Hematopoietic multipotent progenitor cell treated with erythropoietin and hydrocortisone succinate and interleukin-3 and kit ligand, for 8 days (in vitro differentiated cells): ENCODE results near the gene ALG3.

Experiments used
- DNase-seq: peaks from one replicate; pipeline ENCODE4 v3.0.0-alpha.2; 2015

The ALG3 gene

DNA sequence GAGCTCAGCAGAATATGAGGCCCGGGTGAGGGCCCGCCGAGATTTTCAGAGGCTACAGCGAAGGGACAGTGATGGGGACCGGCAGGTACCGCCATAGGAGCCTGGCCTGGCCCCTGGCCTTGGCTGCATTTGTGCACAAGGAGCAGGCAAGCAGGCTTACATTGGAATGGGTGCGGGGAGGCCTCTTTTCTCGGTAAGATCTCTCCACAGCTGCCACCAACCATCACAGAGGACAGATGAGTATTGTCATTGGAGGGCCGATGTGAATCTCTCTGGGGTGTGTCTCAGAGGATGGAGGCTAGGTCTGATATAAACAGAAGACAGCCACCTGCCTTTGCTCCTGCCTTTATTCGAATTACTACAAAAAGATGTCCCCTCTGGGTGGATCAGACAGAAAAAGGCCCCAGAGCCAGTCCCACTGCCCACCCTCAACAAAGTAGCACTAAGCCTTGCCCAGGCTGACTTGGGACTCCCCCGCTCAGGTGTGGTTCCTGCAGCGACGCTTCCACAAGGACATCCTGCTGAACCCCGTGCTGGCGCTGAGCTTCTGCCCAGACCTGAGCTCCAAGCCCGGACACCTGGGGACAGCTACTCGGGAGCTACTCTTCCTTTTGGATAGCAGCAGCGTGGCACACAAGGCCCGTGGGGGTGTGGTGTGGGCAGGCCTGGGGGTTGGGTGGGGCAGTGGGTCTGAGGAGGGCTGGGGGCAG lies 13.9 kb downstream of the ALG3 start:
- no peak for DNase-seq

GRCh38 chr3:184234224-184234623 lies 14.5 kb downstream of the ALG3 start:
- DNase-seq: peak; percentile 62

- DNase-seq: no peak
These were observed 15.5 kb downstream of the ALG3 start for GRCh38 chr3:184233127-184233843.

GRCh38 chr3:184231671-184232070 lies 17.1 kb downstream of the ALG3 start:
- DNase-seq: no peak

GRCh38 chr3:184230603-184231528 lies 17.9 kb downstream of the ALG3 start:
- no peak for DNase-seq

DNA sequence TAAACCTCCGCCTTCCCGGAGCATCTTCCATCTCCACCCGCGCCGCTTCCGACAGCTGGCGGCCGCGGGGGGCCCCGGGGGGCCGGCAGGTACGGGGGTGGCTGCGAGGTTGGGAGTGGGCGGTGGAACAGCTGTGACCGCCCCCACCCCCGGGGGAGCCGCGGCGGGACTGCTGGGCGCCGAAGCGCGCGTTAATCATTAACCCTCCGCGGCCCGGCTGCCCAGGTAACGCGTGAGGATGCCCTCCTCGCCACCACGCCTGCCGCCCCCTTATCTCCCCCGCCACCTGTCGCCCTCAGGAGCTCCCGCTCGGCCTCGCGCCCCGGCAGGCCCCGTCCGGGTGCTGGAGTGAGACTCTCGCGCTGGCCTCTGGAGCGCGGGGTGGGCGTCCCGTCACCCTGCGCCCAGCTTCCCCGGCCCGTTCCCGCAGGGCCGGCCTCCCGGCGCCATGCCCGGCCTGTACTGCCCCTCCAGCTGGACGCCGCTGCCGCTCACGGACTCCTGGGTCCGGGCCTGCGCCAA lies 18.6 kb downstream of the ALG3 start:
- peak; percentile 38 for DNase-seq

- peak; percentile 65 for DNase-seq
These were observed 19.2 kb downstream of the ALG3 start, which contains the start of gene VWA5B2 for GRCh38 chr3:184229394-184230080. Gene VWA5B2 (plus strand): TSS chr3:184229585. CDS start chr3:184230529, 944 bp downstream.

DNA sequence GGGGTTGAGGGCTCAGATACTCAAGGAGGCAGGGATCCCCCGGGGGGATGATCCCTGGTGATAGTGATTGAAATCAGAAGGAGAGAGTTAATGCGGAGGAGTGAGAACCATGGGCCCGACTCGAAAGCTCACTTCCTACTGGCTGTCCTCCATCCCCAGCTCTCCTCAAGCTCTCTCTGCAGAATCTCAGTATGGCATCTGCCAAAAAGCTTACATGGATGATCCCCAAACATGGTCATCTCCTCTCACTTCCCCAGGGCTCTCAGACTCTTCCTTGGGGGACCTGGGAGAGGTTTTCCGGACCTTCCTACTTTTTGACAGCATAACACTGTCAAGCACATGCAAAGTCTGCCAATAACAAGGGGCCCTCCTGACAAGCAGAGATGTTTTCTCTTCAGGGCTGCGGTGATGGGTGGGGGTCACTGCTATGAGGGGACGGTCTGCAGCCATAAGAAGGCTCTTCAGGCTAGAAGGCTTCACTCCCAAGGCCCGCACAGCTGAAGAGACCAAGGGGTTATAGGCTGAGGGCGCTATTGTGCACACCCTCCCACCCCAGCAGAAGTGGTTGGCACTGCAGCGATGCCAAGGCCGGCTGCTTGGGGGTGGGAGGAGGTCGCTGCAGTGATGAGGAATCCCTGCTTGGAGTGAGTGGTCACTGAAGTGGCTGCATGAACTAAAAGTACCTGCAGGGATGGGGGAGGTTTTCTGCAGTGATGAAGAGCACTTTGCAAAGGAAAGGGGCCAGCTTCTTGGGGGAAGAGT lies 20.2 kb downstream of the ALG3 start:
- no peak for DNase-seq

- peak; percentile 59 for DNase-seq
These were observed 21.3 kb downstream of the ALG3 start for GRCh38 chr3:184227481-184227935.

DNA sequence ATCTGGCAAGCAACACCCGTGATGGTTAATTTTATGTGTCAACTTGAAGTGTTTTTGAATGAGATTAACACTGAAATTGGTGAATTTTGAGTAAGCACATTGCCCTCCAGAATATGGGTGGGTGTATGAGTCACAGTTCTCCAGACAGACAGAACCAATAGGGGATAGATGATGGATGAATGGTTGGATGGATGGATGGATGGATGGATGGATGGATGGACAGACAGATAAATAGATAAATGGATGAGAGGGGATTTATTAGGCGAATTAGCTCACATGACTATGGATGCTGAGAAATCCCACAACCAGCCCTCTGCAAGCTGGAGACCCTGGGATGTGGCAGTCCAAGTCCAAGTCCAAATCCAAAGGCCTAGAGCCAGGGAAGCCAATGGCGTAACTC lies 24.8 kb downstream of the ALG3 start:
- DNase-seq: no peak

GRCh38 chr3:184222521-184222920 lies 26.2 kb downstream of the ALG3 start:
- DNase-seq: no peak

GRCh38 chr3:184218814-184219213 lies 29.9 kb downstream of the ALG3 start:
- DNase-seq: no peak

- no peak for DNase-seq
These were observed 37.0 kb downstream of the ALG3 start for GRCh38 chr3:184211718-184212117.

DNA sequence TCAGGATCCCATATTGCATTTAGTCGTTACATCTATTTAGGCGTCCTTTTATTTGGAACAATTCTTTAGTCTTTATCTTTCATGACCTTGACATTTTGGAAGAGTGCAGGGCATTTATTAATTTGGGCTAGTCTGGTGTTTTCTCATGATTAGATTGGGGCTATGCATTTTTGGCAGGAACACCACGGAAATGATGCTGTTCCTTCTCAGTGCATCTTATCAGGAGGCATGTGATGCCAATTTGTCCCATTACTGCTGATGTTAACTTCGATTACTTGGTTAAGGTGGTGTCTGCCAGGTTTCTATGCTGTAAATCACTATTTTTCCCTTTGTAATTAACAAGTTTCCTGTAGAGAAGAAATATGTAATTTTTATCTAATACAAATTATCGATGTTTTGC lies 37.5 kb downstream of the ALG3 start:
- peak; percentile 70 for DNase-seq

DNA sequence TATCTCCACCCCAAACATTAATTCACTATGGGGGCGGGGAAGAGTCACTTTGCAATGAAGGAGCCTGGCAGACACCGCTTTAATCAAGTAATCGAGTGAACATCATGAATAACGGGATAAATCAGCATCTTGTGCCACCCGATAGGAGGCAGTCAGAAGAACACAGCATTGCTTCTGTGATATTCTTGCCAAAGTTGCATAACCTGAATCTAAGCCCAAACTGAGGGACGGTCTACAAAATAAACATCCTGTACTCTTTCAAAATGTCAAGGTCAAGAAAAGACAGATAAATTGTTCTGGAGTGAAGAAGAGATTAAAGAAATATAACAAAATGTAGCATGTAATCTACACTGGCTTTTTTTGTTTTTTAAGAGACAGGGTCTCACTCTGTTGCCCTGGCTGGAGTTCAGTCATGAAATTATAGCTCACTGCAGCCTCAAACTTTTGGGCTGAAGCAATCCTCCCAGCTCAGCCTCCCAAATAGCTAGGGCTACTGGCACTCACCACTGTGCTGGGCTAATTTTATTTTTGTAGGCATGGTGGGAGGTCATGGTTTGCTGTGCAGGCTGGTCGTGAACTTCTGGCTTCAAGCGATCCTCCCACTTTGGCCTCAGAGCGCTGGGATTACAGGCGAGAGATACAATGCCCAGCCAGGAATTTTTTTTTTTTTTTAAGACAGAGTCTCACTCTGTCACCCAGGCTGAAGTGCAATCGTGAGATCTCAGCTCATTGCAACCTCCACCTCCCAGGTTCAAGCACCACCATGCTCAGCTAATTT lies 39.4 kb downstream of the ALG3 start:
- no peak for DNase-seq

DNA sequence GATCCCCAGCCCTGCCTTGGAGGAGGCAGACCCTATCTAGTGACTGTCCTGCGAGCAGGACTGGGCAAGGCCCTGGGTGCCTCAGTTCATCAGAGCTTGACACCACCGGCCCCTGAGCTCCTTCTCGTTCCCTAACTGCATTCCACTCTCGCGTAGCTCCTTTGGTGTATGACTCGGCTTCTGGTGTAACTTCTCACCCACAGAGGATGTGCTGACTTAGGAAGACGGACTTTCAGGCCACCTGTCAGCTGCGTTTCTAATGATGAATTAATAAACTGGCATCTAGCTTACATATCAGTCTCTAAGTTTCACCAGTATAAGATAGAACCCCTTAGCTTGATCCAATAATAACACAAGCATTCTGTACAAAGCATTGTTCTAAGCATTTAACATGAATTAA lies 45.2 kb downstream of the ALG3 start:
- DNase-seq: no peak

GRCh38 chr3:184200825-184201224 lies 47.9 kb downstream of the ALG3 start:
- DNase-seq: no peak

DNA sequence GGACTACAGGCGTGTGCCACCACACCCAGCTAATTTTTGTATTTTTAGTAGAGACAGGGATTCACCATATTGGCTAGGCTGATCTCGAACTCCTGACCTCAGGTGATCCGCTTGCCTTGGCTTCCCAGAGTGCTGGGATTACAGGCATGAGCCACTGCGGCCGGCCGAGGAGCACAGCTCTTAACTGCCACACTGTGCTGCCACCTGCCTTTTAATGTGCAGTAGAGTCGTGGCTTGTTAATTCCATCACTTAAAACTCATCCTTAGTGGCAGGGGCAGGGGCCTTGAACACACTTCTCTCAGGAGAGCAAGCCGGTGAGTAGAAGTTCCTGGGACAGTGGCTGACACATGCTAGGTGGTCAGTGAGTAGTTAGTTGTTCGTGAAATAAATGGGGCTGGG lies 50.3 kb downstream of the ALG3 start:
- no peak for DNase-seq

GRCh38 chr3:184196536-184196935 lies 52.2 kb downstream of the ALG3 start:
- DNase-seq: no peak

- DNase-seq: no peak
These were observed 54.7 kb downstream of the ALG3 start for GRCh38 chr3:184193991-184194539.
